Muscle layer of duodenum (tissue), 2 donors: ENCODE results near the gene EHD4.

Source experiments
- H3K27ac ChIP-seq: one replicate; pipeline ENCODE4 v1.7.0; 2013; ENCODE audit warnings: mild to moderate bottlenecking, low read length
- H3K27me3 ChIP-seq: one replicate; pipeline ENCODE4 v1.7.0; 2013; ENCODE audit warnings: low read depth, mild to moderate bottlenecking, control low read depth, low read length
- H3K36me3 ChIP-seq, 2 donors: one replicate each; pipeline ENCODE4 v1.7.0; 2013; ENCODE audit warnings: low read length in 2 of 2, control low read depth in 1 of 2, mild to moderate bottlenecking in 1 of 2; ENCODE audit not compliant: insufficient read depth in 2 of 2, control insufficient read depth in 1 of 2
- H3K4me1 ChIP-seq, 2 donors: one replicate each; pipeline ENCODE4 v1.7.0; 2013; ENCODE audit warnings: low read length in 2 of 2, mild to moderate bottlenecking in 2 of 2, control low read depth in 1 of 2, moderate library complexity in 1 of 2; ENCODE audit not compliant: insufficient read depth in 2 of 2, control insufficient read depth in 1 of 2
- H3K4me3 ChIP-seq, 2 donors: one replicate each; pipeline ENCODE4 v1.7.0; 2013; ENCODE audit warnings: low read length in 2 of 2, low read depth in 1 of 2, mild to moderate bottlenecking in 1 of 2
- H3K9me3 ChIP-seq, 2 donors: one replicate each; pipeline ENCODE4 v1.7.0; 2013; ENCODE audit warnings: low read length in 2 of 2, control low read depth in 1 of 2, mild to moderate bottlenecking in 1 of 2; ENCODE audit not compliant: control insufficient read depth in 1 of 2
- donor health status: healthy.

EHD4 gene

GRCh38 chr15:41922353-41922752 is 50.0 kb downstream of the EHD4 start:
- Histone ChIP-seq H3K36me3 (peaks cover 0 to 3% of the 10 kb centered on the region in 2 donors), H3K27ac (no peak overlapping the region), H3K27me3 (no peaks in the 10 kb centered on the region), H3K4me3 (no peak overlapping the region), H3K4me1 (peaks cover 28 to 46% of the 10 kb centered on the region in 2 donors), H3K9me3 (no peaks in the 10 kb centered on the region)

GRCh38 chr15:41921639-41922038 is 50.7 kb downstream of the EHD4 start:
- no peaks in the 10 kb centered on the region for H3K9me3 ChIP-seq
- H3K27ac ChIP-seq: peak overlapping the region; percentile 14
- H3K4me1 ChIP-seq: peaks cover 27 to 49% of the 10 kb centered on the region in 2 donors
- H3K36me3 ChIP-seq: peaks cover 0 to 3% of the 10 kb centered on the region in 2 donors
- H3K27me3 ChIP-seq: no peaks in the 10 kb centered on the region
- no peak overlapping the region for H3K4me3 ChIP-seq

GRCh38 chr15:41921167-41921566 is 51.2 kb downstream of the EHD4 start:
- H3K4me1 ChIP-seq: peaks cover 29 to 54% of the 10 kb centered on the region in 2 donors
- no peaks in the 10 kb centered on the region for H3K27me3 ChIP-seq
- H3K36me3 ChIP-seq: peaks cover 0 to 3% of the 10 kb centered on the region in 2 donors
- no peaks in the 10 kb centered on the region for H3K9me3 ChIP-seq
- no peak overlapping the region for H3K4me3 ChIP-seq
- peak overlapping the region; percentile 14 for H3K27ac ChIP-seq

GRCh38 chr15:41919954-41920538 is 52.3 kb downstream of the EHD4 start:
- Histone ChIP-seq H3K4me3 (no peak overlapping the region), H3K4me1 (peaks cover 39 to 62% of the 10 kb centered on the region in 2 donors), H3K9me3 (no peaks in the 10 kb centered on the region), H3K36me3 (peaks cover 0 to 3% of the 10 kb centered on the region in 2 donors), H3K27ac (no peak overlapping the region), H3K27me3 (no peaks in the 10 kb centered on the region)

GRCh38 chr15:41919201-41919820 is 53.0 kb downstream of the EHD4 start:
- Histone ChIP-seq H3K27me3 (no peaks in the 10 kb centered on the region), H3K27ac (no peak overlapping the region), H3K9me3 (no peaks in the 10 kb centered on the region), H3K4me1 (peaks cover 39 to 63% of the 10 kb centered on the region in 2 donors), H3K4me3 (no peak overlapping the region), H3K36me3 (peaks cover 0 to 3% of the 10 kb centered on the region in 2 donors)

- H3K4me1 ChIP-seq: peaks cover 39 to 68% of the 10 kb centered on the region in 2 donors
- no peaks in the 10 kb centered on the region for H3K27me3 ChIP-seq
- no peak overlapping the region for H3K4me3 ChIP-seq
- H3K27ac ChIP-seq: no peak overlapping the region
- no peaks in the 10 kb centered on the region for H3K9me3 ChIP-seq
- H3K36me3 ChIP-seq: peaks cover 0 to 3% of the 10 kb centered on the region in 2 donors
Measured at GRCh38 chr15:41918506-41919126, 53.7 kb downstream of the EHD4 start.

- Histone ChIP-seq H3K9me3 (no peaks in the 10 kb centered on the region), H3K36me3 (peaks cover 0 to 3% of the 10 kb centered on the region in 2 donors), H3K27me3 (no peaks in the 10 kb centered on the region), H3K4me3 (no peak overlapping the region), H3K27ac (no peak overlapping the region), H3K4me1 (peaks cover 39 to 68% of the 10 kb centered on the region in 2 donors)
Measured at GRCh38 chr15:41917767-41918430, 54.5 kb downstream of the EHD4 start.

- Histone ChIP-seq H3K27me3 (no peaks in the 10 kb centered on the region), H3K4me3 (no peak overlapping the region), H3K36me3 (peaks cover 0 to 7% of the 10 kb centered on the region in 2 donors), H3K4me1 (peaks cover 34 to 52% of the 10 kb centered on the region in 2 donors), H3K27ac (peak overlapping the region; percentile 42), H3K9me3 (no peaks in the 10 kb centered on the region)
Measured at GRCh38 chr15:41915255-41915994, 56.9 kb downstream of the EHD4 start.

GRCh38 chr15:41914411-41914810 is 57.9 kb downstream of the EHD4 start:
- H3K4me1 ChIP-seq: peaks cover 27 to 42% of the 10 kb centered on the region in 2 donors
- H3K27ac ChIP-seq: no peak overlapping the region
- H3K9me3 ChIP-seq: no peaks in the 10 kb centered on the region
- H3K27me3 ChIP-seq: no peaks in the 10 kb centered on the region
- peaks cover 2 to 11% of the 10 kb centered on the region in 2 donors for H3K36me3 ChIP-seq
- no peak overlapping the region for H3K4me3 ChIP-seq

GRCh38 chr15:41913256-41913655 is 59.1 kb downstream of the EHD4 start:
- Histone ChIP-seq H3K4me3 (no peak overlapping the region), H3K9me3 (no peaks in the 10 kb centered on the region), H3K36me3 (peaks cover 13 to 19% of the 10 kb centered on the region in 2 donors), H3K4me1 (peaks cover 21 to 32% of the 10 kb centered on the region in 2 donors), H3K27me3 (no peaks in the 10 kb centered on the region), H3K27ac (no peak overlapping the region)
